Stomach (tissue), 4 donors: ENCODE data around the gene SMARCB1.

Experiments
- EP300 ChIP-seq: sonication (generic); formaldehyde crosslinking; IDR thresholded peaks from one replicate; pipeline ENCODE4 v1.6.1; 2017; ENCODE audit warnings: antibody characterized with exemption
- POLR2A ChIP-seq, 4 donors: fragments of 450-650 bp; IDR thresholded peaks; one replicate each; pipeline ENCODE4 v1.6.1; 2016; ENCODE audit warnings: antibody characterized with exemption in 4 of 4, control low read depth in 2 of 4, mild to moderate bottlenecking in 1 of 4, moderate library complexity in 1 of 4
- POLR2AphosphoS5 ChIP-seq, 3 donors: sonication (generic); formaldehyde crosslinking; IDR thresholded peaks; one replicate each; pipeline ENCODE4 v1.6.1; 2016; ENCODE audit warnings: antibody characterized with exemption in 3 of 3
- TF ChIP-seq, protein P1 (sequence below), 7 experiments: fragments of 450-650 bp in 4 of 7; fragments of 200-600 bp in 3 of 7; sonication (generic) in 3 of 7; IDR thresholded peaks; one replicate each; pipeline ENCODE4 v1.5.1; 2016 to 2019; ENCODE audit warnings: antibody characterized with exemption in 7 of 7, control low read depth in 2 of 7, mild to moderate bottlenecking in 1 of 7

DNA sequence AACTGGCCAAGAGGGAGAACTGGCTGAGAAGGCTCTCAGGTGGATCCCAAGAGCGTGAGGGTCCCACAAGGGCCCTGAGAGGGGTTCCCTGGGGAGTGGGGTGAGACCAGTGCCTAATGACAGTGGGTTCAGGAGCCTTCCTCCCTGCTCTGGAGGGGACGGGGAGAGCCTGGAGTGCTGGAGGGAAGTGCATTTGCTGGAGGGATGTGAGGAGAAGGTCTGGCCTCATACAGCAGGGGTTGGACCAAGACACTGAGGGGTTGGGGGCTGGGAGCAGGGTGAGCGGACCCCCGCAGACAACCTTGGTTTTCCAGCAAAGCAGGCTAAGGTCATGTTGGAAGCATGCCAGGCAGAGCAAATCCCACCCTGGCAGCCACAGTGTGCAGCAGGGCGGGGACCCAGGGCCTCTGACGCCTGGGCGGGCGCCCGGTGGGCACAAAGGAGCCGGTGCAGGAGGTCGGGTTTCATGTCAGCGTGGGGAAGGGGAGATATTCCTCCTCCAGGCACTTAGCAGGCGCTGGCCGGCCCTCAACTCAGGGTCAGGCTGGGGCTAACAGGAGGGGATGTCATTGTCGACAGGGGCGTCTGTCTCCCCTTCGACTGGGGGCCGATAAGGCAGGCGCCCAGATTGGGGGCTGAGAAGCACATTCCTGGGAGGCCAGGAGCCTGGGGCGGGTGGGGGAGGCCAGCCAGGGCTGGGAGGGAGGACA lies 55.1 kb downstream of the SMARCB1 start:
- TF ChIP-seq EP300 (no peak), POLR2AphosphoS5 (IDR thresholded peaks at IDR 0.05) (no peak), POLR2A (IDR thresholded peaks at IDR 0.05) (no peak)
- TF ChIP-seq, protein P1, sequence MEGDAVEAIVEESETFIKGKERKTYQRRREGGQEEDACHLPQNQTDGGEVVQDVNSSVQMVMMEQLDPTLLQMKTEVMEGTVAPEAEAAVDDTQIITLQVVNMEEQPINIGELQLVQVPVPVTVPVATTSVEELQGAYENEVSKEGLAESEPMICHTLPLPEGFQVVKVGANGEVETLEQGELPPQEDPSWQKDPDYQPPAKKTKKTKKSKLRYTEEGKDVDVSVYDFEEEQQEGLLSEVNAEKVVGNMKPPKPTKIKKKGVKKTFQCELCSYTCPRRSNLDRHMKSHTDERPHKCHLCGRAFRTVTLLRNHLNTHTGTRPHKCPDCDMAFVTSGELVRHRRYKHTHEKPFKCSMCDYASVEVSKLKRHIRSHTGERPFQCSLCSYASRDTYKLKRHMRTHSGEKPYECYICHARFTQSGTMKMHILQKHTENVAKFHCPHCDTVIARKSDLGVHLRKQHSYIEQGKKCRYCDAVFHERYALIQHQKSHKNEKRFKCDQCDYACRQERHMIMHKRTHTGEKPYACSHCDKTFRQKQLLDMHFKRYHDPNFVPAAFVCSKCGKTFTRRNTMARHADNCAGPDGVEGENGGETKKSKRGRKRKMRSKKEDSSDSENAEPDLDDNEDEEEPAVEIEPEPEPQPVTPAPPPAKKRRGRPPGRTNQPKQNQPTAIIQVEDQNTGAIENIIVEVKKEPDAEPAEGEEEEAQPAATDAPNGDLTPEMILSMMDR (IDR thresholded peaks at IDR 0.05) = no peak
